Effector memory CD4-positive, alpha-beta T cell (primary cell): ENCODE results near the gene REEP1.

Source experiments
- DNase-seq, 3 donors: peaks; one replicate each; pipeline ENCODE4 v3.0.0-alpha.2; 2020
- H3K27ac ChIP-seq: 2 replicates; pipeline ENCODE4 v1.7.0; 2013; ENCODE audit warnings: mild to moderate bottlenecking, low read length, moderate library complexity; ENCODE audit not compliant: insufficient read depth, poor library complexity, severe bottlenecking
- H3K27me3 ChIP-seq: replicated peaks from 2 replicates; pipeline ENCODE4 v1.7.0; 2013; ENCODE audit warnings: mild to moderate bottlenecking, low read length; ENCODE audit not compliant: insufficient read depth, control insufficient read depth, poor library complexity, severe bottlenecking
- H3K36me3 ChIP-seq: 2 replicates; pipeline ENCODE4 v1.7.0; 2013; ENCODE audit warnings: mild to moderate bottlenecking, low read length, moderate library complexity; ENCODE audit not compliant: control insufficient read depth, insufficient read depth
- H3K4me1 ChIP-seq: 2 replicates; pipeline ENCODE4 v1.7.0; 2013; ENCODE audit warnings: low read length, mild to moderate bottlenecking; ENCODE audit not compliant: control insufficient read depth, insufficient read depth, poor library complexity, severe bottlenecking
- H3K4me3 ChIP-seq: 2 replicates; pipeline ENCODE4 v1.7.0; 2013; ENCODE audit warnings: low read length, low read depth, mild to moderate bottlenecking; ENCODE audit not compliant: insufficient read depth, poor library complexity, severe bottlenecking
- H3K9me3 ChIP-seq: 2 replicates; pipeline ENCODE4 v1.7.0; 2013; ENCODE audit warnings: mild to moderate bottlenecking, low read length, moderate library complexity; ENCODE audit not compliant: control insufficient read depth

REEP1 gene

DNA sequence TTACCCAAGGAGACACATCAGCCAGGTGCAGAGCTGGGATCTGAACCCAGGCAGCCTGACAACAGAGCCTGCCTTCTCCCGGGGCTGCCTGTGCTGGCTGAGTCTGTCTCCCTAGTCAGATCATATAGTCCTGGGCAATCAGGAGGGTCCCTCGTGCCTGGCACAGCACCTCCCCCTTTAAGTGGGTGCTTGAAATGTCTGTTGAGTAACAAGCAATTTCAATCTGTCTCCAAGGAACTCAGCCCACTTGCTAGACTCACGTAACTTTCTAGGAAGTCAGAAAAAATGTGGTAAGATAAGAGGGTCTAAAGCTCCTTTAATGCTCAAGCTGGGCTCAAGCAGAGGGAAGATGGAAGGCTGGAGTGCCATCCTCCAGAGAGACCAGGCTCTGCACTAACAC, 51.9 kb downstream of the REEP1 start:
- Histone ChIP-seq H3K27ac (no peak overlapping the region), H3K4me3 (no peak overlapping the region), H3K4me1 (no peaks in the 10 kb centered on the region), H3K27me3 (no peaks in the 10 kb centered on the region), H3K36me3 (no peaks in the 10 kb centered on the region), H3K9me3 (no peaks in the 10 kb centered on the region)
- no peak for DNase-seq

DNA sequence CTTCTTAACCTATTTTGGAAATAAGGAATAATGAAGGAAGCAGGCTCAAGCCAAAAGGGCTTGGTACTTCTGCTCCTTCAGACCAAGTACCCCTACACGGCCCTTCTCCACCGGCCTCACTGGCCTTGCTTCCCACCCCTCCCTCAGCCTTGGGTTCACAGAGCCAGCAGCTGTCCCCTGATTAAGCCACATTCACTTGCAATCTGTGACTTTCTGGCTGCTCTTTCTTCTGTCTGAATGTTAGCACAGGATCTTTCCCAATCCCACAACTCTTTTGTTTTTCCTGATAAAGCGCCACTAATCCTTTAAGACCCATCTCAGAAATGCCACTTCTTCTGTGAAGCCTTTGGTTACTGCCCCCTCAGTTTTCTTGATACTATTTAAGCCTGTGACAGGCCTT, 52.4 kb downstream of the REEP1 start:
- no peaks in the 10 kb centered on the region for H3K27me3 ChIP-seq
- H3K4me3 ChIP-seq, result no peak overlapping the region
- no peaks in the 10 kb centered on the region for H3K9me3 ChIP-seq

DNA sequence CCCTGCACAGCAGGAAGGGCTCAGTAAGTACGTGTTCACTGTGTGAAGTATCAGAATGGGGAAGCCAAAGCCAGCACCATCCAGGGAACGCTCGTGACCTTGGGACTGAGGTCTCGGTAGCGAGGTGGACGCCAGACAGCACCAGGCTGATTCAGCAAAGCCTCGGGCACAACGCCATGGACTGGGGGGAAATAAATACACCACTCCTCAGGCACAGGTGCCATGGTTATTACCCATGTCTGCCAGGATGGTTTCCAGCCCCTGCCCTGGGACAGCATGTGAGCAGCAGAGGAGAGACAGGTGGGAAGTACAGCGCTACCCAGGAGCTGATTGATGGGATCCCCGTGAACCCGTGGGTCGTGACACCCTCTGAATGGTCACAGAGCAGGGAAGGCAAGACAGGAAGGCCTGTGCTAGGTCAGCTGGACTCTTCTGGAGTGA, 53.0 kb downstream of the REEP1 start:
- Histone ChIP-seq H3K27ac (no peak overlapping the region), H3K27me3 (no peaks in the 10 kb centered on the region), H3K4me1 (no peaks in the 10 kb centered on the region), H3K36me3 (no peaks in the 10 kb centered on the region), H3K4me3 (no peak overlapping the region), H3K9me3 (no peaks in the 10 kb centered on the region)
- no peak for DNase-seq

More for the DNA sequence above, 52.4 kb downstream of the REEP1 start:
- Histone ChIP-seq H3K36me3 (no peaks in the 10 kb centered on the region), H3K27ac (no peak overlapping the region), H3K4me1 (no peaks in the 10 kb centered on the region)
- no peak for DNase-seq

DNA sequence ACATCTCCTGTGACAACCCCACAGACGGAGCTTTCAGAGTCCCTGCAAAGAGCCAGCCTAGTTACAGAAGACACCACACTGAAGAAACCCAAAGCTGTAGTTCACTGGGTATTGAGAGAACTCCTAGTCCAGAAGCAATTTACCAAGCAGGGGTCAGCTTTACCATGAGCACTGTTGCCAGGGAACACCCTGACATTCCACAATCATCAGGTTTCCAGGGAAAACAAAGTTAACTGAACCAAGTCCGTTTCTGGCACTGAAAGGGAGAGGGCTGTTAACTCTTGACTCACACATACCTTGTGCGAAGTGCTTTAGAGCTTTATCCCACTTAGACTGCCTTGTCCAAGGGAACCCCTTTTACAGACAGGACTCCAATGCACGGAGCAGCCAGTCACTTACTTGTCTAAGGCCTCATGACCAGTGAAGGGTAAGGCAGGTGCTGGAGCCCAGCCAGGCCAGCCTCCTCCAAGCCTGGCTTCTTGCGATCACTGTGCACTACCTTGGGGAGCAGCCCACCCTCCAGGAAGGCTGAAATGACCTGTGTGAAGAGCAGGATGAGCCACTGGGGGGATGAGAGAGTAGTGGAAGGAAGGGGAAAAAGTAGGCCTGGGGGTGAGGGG, 53.9 kb downstream of the REEP1 start:
- no peaks in the 10 kb centered on the region for H3K36me3 ChIP-seq
- H3K4me3 ChIP-seq, result no peak overlapping the region
- no peaks in the 10 kb centered on the region for H3K27me3 ChIP-seq
- no peak overlapping the region for H3K27ac ChIP-seq
- no peaks in the 10 kb centered on the region for H3K9me3 ChIP-seq
- no peaks in the 10 kb centered on the region for H3K4me1 ChIP-seq
- no peak for DNase-seq

DNA sequence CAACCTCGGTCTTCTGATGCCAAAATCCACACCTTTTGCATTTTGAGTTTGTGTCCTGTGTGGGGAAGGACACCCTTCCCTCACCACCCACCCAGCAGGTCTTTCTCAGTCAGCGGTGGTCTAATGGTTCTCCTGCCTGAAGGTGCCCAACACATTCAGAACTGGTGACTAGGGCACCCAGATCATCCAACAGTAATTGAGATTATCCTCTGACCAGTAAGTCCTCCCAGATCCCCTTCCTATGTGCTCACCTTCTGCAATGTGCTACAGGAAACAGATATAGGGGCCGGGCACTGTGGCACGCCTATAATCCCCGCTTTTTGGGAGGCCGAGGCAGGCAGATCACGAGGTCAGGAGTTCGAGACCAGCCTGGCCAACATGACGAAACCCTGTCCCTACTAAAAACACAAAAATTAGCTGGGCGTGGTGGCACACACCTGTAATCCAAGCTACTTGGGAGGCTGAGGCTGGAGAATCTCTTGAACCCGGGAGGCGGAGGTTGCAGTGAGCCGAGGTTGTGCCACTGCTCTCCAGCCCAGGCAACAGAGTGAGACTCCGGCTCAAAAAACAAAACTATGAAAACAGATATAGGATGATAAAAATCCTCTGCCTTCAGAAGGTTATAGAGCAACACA, 56.2 kb downstream of the REEP1 start:
- Histone ChIP-seq H3K4me1 (no peaks in the 10 kb centered on the region), H3K27me3 (no peaks in the 10 kb centered on the region), H3K9me3 (no peaks in the 10 kb centered on the region), H3K4me3 (no peak overlapping the region), H3K27ac (no peak overlapping the region), H3K36me3 (no peaks in the 10 kb centered on the region)
- DNase-seq, result no peak

DNA sequence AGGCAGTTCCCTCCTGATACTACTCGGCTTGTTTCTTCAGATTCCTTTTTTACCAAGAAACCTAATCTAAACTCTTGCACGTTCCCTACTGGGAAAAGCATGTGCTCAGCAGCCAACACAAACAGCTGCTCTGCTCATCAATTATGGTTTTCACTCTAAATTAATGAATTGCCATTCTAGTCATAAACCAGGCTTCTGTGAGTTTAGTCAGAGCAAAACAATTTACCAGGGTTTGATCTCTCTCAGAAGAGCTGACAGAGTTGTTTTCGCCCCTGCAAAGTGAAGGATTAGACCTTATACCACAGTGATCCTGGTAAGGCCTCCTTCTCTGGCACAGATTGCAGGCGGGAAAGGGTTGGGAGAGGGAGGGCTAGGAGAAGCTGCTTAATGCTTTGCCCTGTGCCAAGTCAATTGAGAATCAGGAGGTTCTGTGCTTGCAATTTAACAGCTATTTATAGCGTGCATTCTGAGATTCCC, 57.2 kb downstream of the REEP1 start:
- Histone ChIP-seq H3K36me3 (no peaks in the 10 kb centered on the region), H3K27me3 (no peaks in the 10 kb centered on the region), H3K27ac (no peak overlapping the region), H3K4me3 (no peak overlapping the region), H3K9me3 (no peaks in the 10 kb centered on the region), H3K4me1 (no peaks in the 10 kb centered on the region)
- DNase-seq, result no peak

DNA sequence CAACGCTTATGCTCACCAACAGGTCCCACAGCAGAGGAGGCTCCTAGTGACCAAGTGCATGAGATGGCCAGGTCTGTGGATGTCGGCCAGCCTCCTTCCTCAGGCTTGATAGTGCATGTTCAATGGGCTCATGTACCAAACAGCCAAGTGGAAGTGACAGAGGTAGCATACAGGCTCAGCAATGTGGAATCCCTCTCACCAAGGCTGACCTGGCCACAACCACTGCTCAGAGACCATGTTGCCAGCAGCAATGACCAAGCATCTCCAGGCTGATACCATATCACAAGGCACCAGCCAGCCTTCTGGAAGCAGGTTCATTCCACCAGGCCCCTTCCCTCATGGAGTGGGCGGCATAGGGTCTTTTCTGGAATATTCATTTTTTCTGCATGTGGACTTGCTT, 61.5 kb downstream of the REEP1 start:
- H3K27ac ChIP-seq, result no peak overlapping the region

DNA sequence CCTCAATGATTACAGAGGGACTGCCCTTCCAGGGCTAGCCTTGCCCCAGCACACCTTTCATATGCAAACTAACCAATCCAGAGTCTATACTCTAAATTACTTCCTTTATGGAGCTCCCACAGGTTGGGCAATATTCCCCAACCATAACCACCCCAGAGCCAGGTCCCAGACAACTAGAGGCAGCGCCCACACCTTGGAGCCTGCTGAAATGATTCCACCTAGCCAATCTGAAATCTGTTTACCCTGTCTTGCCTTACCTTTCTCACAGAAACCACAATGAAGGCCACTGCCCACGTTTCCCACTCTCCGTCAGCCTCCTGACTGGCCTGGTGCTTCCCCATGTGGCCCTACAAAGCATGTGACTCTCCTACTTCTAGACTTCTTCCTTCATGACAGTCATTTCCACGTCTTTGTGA, 62.0 kb downstream of the REEP1 start:
- Histone ChIP-seq H3K27me3 (no peaks in the 10 kb centered on the region), H3K4me1 (no peaks in the 10 kb centered on the region), H3K36me3 (no peaks in the 10 kb centered on the region), H3K9me3 (no peaks in the 10 kb centered on the region), H3K4me3 (no peak overlapping the region), H3K27ac (no peak overlapping the region)
- no peak for DNase-seq

More for the DNA sequence above, 61.5 kb downstream of the REEP1 start:
- no peak for DNase-seq
- Histone ChIP-seq H3K4me1 (no peaks in the 10 kb centered on the region), H3K9me3 (no peaks in the 10 kb centered on the region), H3K27me3 (no peaks in the 10 kb centered on the region), H3K4me3 (no peak overlapping the region), H3K36me3 (no peaks in the 10 kb centered on the region)

DNA sequence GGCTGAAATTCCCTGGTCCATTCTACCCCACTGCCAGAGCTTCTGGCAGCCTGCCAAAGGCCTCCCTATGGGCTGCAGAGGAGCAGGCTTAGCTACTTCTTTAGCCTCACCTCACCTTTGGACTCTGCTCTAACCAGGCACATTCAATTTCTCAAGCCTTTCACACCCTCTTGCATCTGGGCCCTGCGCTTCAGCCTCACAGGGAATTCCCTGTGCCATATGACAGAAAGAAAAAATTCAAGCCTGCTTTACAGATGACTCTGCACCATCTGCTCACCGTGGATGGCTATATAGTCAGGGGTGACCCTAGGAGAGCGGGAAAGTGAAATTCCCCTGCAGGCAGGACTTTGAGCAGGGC, 62.5 kb downstream of the REEP1 start:
- no peaks in the 10 kb centered on the region for H3K27me3 ChIP-seq
- H3K27ac ChIP-seq, result no peak overlapping the region
- no peaks in the 10 kb centered on the region for H3K36me3 ChIP-seq
- no peaks in the 10 kb centered on the region for H3K4me1 ChIP-seq
- H3K9me3 ChIP-seq, result no peaks in the 10 kb centered on the region
- no peak overlapping the region for H3K4me3 ChIP-seq
- DNase-seq, result no peak

DNA sequence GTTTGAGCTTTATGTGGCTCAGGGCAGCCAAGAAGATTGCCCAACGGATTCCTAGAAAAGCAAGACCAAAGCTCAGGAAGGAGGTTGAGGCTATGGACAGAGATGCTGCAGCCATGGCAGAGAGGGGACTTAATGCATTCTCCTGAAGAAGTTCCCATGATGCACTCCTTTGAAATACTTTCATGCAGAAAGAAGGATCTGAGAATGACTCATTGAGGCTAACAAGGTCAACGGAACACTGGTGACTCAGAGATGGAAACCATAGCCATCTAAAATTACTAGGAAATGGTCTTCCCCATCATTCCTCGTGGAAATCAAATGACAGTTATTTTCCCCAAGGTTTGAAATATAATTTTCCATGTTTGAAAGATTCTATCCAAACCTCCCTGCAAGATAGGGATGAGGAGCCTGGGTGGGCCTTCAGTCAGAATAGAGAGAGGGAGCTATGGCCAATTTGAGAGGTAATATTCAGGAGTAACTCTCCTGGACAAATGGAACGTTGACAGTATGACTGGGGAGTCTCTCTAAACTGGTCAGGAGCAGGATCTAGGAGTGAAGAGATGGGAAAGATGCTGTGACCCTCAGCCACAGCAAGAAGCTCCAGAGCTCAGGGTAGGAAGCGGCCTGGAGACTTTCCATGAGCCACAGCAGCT, 63.0 kb downstream of the REEP1 start:
- peaks cover under 1% of the 10 kb centered on the region for H3K9me3 ChIP-seq
- no peak for DNase-seq

More for the DNA sequence above, 63.0 kb downstream of the REEP1 start:
- no peaks in the 10 kb centered on the region for H3K4me1 ChIP-seq
- no peak overlapping the region for H3K27ac ChIP-seq
- H3K4me3 ChIP-seq, result no peak overlapping the region
- no peaks in the 10 kb centered on the region for H3K36me3 ChIP-seq
- H3K27me3 ChIP-seq, result no peaks in the 10 kb centered on the region
